GM18507 (cell line): ENCODE results near the gene ALG1.

Experiments used
- DNase-seq: peaks from one replicate; pipeline ENCODE4 v3.0.0; 2011; ENCODE audit warnings: low read depth; ENCODE audit not compliant: insufficient read length; ENCODE audit errors: extremely low spot score
- FAIRE-seq: peaks from 2 replicates; lab custom pipeline; 2011; peaks lifted over from hg19 to GRCh38; lab: Jason Lieb, UNC

Gene ALG1, protein sequence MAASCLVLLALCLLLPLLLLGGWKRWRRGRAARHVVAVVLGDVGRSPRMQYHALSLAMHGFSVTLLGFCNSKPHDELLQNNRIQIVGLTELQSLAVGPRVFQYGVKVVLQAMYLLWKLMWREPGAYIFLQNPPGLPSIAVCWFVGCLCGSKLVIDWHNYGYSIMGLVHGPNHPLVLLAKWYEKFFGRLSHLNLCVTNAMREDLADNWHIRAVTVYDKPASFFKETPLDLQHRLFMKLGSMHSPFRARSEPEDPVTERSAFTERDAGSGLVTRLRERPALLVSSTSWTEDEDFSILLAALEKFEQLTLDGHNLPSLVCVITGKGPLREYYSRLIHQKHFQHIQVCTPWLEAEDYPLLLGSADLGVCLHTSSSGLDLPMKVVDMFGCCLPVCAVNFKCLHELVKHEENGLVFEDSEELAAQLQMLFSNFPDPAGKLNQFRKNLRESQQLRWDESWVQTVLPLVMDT

DNA sequence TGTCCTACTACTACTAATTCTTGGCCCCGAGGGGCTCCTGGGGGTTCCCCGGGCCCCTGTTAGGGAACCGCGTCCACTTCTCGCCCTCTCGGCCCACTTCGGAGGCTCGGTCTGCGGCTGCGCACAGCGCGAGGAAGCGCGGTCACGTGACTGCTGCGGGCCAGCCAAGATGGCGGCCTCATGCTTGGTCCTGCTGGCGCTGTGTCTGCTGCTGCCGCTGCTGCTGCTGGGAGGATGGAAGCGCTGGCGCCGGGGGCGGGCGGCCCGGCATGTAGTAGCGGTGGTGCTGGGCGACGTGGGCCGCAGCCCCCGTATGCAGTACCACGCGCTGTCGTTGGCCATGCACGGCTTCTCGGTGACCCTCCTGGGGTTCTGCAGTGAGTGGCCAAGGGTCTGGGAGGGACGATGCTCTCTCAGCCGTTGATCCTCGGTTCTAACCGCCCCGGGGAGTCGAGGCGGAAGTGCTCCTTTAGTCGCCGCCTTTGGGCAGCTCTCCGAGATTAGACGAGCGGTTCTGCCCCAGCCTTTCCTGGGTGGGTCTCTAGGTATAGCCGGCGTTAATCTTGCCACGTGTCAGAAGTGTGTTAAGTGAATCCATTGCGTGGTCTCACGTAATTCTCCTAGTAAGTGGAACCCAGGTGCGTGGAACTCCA lies at the start of gene ALG1:
Gene ALG1, plus strand, starts transcription at position 163 of the 653 bp plus-strand sequence. Its CDS starts 7 bp downstream, at position 170.
- FAIRE-seq (peak; percentile 88), DNase-seq (peak; percentile 96)

DNA sequence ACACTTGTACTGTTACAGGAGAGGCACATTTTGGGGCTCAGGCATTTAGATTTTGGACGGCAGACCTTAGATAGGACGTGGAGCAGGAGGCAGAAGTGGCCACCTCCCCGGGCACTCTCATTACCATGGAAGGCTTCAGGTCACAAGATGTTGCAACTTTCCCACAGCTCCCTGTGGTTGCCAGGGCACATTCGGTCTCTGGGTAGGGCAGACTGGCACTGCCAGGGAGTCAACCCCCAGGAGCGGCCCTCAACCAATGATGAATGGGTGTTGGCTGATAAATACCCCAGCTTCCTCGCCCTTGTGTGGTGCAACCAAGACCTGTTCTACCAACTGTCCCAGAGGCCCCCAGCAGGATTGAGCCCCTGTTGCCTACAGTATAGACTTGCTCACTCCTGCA lies 49.1 kb upstream of the ALG1 start:
- no peak for DNase-seq
- FAIRE-seq = no peak

DNA sequence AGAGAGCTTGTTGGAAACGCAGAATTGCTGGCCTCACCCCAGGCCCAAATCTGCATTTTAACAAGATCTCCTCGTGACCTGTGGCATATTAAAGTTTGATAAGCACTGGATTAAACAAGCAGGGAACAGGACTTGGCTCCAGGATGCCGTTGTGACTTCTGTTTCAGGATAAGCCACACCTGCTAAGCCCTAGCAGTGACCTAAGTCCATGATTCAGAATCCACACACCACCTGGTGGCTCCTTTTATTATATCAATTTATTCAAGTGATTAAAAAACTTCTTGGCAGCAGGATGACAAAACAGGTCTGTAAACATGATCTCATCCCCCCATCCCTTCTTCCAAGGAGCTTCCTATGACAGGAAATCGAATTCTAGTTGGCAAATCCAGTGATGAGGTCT lies 47.0 kb upstream of the ALG1 start:
- FAIRE-seq (no peak), DNase-seq (no peak)

DNA sequence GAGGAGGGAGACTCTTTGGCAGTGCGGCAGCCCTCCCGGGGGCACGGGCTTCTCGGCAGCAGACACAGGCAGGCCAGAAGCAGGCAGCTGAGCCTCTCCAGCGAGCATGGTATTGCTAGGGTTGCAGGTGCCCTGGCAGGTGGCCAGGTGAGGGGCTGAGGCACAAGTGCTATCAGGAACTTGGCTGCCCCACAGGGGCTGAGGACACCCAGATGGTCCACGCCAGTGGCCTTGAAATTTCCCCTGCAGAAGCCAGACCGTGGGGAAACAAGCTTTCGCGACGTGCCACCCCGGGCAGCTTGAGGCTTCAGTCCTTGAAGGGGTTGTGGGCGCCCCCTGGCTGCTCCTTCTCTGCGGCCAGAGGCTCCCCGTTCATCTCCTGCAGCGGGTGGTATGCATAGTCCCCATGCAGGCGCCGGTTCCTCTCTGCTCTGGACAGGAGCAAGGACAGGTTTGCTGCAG lies 46.4 kb upstream of the ALG1 start:
- FAIRE-seq (no peak), DNase-seq (no peak)

DNA sequence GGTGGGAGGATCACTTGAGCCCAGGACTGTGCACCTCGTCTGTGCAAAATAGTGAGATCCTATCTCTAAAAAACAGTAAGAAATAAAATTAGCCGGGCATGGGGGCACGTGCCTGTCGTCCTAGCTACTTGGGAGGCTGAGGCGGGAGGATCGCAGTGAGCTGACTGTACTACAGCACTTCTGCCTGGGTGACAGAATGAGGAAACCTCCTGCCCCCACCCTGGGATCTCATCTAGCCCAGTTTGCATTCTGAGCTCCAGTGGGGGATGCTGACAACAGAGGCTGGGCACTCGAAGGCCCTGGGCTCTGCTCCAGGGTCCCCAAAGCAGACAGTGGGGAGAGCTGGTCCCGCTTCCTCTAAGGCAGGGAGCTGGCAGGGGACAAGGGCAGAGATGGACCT lies 45.0 kb upstream of the ALG1 start:
- no peak for FAIRE-seq

DNA sequence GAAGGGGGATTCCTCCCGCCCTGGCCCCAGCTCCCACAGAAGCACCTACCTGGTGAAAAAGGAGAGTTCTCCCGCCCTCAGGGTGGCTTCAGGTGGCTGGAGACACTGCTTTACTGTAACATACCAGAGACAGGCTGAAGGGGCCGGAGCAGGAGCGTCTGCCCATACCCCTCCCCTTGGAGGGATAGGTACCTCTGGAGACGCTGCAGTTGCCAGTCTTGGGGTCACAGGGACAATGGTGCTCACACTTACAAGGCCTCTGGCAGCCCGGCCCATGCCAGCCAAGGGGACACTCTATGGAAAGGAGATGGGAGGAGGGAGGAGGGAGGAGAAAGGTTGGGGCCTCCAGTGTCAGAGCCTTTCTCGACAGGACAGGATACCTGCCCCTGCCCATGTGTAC lies 44.6 kb upstream of the ALG1 start:
- DNase-seq (no peak), FAIRE-seq (no peak)

More for the DNA sequence above, 45.0 kb upstream of the ALG1 start:
- DNase-seq = no peak

DNA sequence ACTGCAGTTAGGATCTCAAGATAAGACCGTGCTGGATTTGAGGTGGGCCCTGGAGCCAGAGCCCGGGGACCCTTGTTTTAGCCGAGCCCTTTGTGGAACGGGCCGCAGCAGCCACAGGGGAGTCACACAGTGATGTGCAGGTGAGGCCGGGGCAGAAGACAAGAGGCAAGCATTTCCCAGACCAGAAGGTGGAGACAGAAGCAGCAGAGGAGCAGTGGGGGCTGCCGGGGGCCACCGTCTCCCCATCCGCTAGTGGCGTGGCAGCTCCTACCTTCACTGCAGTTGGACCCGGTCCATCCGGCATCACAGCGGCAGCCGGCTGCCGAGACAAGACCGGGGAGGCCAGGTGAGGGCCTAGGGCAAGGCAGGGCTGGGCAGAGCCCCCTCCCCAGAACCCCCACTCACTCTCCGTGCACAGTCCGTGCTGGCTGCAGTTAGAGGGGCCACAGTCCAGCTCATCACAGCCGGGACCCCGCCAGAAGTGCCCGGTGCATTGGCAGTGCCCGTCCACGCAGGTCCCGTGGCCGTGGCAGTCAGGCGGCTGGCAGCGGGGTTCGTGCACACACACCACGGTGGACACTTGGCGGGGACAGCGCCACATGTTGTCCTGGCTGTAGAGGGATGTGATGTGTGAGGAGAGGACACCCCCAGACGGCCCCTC lies 43.9 kb upstream of the ALG1 start:
- no peak for FAIRE-seq
- no peak for DNase-seq

DNA sequence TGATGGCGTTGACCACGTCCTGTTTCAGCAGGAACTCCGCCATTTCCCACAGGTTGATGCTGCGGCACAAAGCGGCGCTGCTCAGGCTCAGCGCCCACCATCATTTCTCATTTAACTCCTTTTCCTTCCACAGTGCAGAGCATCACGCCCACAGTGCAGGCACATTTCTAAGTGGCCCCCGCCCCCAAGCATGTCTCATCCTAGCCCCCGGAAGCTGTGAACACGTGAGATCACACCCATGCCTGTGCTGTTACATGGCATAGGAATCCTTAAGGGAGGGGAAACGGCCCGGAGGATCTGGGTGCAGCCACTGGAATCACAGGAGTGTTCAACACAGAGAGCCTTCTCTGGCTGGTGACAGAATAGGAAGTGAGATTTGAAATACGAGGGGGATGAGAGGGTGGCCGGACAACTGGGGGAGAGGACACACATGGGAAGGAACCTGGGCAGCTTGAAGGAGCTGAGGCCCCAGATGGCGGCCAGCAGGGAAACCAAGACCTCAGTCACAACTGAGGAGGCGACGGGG lies 42.6 kb upstream of the ALG1 start:
- no peak for DNase-seq

DNA sequence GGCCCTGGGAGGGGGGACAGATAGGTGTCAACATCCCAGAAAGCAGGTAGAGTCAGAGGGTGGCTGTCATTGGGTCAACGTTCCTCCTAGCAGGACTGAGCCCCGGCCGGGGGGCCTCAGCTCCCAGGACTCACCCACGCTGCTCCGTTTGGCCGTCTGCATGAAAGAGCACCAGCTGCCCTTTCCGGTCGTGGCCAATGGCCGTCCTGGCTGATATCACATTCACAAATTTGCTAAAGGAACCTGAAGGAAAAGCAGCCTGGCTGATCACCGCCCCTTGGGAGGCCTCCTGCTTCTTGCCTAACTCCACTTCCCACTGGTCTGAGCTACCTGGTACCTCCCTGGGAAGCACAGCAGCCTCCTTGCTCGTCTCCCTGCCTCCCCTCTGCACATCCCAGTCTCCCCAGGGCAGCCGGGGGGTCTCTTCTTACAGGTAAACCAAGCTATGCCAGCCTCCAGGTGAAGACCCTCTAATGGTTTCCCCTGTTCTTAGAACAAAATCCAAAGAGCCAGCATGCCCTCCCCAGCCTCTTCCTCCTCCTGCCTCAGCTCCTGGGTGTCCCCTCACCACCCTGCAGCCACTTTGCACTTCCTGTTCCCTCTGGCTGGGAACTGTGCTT lies 41.3 kb upstream of the ALG1 start:
- FAIRE-seq (no peak), DNase-seq (no peak)

More for the DNA sequence above, 42.6 kb upstream of the ALG1 start:
- no peak for FAIRE-seq

DNA sequence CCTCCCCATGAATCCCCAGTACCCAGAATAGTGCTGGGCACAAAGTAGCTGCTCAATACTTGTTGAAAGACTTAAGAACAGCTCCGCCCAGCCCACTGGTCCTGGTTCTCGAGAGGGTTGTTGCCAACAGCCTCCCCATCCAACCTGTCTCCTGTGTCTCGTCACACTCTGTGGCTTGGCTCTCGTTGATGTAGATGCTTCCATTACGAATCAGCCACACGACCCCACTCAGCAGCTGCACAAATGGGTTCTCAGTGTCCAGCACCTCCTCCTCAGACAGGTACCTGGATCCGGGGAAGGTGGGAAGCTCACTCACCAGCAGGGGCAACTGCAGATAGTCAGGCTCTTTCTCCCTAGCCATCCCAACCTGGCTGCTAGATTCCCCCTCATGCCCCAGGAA lies 40.0 kb upstream of the ALG1 start:
- FAIRE-seq = no peak
- DNase-seq = no peak

DNA sequence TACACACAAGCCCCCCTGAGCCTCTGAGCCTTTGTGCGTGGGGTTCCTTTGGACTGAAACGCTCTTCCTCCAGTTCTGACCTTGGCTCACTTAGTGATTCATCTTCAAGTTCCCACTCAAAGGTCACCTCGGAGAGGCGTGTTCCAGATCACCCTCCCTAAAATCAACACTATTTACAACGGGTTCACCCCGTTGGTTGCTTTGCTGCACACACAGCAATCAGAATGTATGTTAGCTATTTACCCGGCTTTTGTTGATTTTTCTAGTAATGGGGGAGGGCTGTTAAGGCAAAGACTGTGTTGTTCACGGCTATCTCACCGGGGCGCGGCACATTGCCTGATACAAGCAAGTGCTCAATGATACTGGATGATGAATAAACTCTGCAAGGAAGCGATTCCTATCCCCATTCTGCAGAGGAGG lies 38.9 kb upstream of the ALG1 start:
- FAIRE-seq (no peak), DNase-seq (no peak)

DNA sequence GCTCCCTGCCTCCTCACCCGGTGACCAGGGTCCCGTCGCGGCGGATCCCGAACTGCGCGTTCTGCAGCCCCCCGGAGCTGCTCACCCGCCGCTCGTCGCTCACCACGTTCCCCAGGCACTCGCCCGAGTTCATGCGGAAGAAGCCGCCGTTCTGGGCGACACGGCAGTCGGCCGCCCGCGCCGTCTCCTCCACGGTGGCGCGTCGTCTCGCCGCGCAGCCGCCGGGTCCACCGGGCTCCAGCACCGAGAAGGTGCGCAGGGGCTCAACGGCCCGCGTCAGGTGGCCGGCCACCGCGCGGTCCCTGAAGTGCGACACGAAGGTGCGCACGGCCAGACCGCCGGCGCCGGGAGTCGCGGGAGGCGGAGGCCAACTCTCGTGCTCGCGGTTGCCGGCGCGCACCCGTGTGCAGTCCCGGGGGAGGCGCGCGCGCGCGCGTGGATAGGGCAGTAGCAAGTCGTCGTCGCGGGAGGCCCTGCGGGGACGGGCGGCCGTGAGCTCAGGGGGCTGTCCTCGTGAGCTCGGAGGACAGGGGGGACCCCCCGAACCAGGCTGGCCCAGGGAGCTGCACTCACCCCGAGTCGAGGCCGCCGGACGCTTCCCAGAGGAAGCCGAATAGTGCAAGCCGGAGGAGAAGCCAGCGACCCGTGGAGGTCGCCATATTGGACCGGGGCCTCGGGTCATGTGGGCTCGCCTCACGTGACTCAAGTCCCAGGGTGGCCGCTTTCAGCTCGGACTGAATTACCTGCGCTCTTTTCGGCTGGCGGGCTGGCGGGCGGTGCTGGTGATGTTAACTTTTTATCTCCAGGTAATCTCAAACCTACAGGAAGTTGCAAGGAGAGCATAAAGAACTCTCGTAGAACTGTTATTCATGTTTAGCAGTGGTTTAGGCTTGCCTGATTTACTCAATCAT lies 38.1 kb upstream of the ALG1 start, which contains the start of gene NAGPA:
Gene NAGPA, minus strand, starts transcription at position 680 of the 911 bp plus-strand sequence. Its CDS starts 21 bp downstream, at position 659.
- FAIRE-seq = peak; percentile 79
- peak; percentile 90 for DNase-seq

DNA sequence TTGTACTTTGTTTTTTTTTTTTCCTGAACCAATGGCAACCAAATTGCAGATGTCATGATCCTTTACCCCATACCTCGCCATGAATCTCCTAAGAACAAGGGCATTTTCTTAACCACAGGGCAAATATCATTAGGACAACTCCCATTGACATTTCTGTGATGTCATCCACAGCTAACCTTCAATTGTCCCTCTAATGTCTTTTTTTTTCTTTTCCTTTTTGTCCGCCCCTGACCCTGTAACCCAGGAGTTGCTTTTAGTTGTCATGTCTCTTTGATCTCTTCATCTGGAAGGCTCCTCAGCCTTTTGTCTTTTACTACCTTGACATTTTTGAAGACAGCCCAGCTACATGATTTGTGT lies 37.5 kb upstream of the ALG1 start:
- FAIRE-seq (no peak), DNase-seq (no peak)

DNA sequence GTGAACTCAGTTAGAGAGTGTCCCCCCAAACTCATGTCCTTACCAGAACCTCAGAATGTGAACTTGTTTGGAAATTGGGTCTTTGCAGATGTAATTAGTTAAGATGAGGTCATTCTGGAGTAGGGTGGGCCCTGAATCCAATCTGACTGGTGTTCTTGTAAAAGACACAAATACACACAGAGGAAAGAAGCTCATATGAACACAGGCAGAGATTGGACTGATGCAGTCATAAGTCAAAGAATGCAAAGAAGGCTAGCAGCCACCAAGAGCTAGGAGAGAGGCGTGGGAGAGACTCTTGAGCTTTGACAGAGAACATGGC lies 35.8 kb upstream of the ALG1 start:
- DNase-seq = no peak
- no peak for FAIRE-seq

DNA sequence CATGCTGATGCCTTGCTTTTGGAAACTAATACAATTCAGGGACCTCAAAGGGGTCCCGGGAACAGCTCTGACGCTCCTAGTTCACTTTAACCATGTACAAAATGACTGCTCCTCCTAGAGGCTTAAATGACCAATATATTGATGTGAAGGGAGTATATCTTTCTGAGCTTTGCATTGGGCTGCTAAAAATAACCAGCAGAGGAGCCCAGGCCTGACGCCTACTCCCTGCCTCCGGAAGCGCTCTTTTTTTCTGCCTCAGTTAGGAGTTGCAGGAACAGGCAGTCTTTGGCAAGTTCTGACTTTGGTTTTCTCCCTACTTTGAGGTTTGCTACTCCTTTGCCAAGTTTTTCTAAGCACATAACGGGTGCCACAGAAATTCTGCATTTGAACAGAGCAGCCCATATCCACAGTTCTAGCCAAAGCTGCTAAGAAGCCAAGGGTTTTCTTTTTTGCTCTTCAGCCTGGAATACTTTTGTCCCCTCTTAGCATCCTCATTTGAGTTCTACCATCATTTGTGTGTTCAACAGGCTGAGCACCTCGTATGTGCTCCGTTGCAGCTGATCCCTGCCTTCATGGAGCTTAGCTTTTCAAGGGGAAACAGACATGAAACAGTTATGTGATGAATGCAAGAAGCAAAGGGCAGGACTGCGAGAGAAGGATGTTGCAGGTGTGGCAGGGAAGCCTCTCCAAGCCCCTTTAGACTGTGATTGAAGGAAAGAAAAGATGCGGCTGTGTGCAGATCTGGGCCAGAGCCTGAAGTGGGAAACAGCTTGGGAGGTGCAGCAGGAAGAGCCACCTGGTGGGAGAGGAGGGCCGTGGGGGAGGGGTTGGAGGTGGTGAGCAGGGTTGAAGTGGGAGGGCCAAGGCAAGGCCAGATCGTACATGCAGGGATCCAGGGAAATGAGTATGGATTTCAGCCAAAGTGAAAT lies 35.2 kb upstream of the ALG1 start:
- no peak for DNase-seq
- no peak for FAIRE-seq

DNA sequence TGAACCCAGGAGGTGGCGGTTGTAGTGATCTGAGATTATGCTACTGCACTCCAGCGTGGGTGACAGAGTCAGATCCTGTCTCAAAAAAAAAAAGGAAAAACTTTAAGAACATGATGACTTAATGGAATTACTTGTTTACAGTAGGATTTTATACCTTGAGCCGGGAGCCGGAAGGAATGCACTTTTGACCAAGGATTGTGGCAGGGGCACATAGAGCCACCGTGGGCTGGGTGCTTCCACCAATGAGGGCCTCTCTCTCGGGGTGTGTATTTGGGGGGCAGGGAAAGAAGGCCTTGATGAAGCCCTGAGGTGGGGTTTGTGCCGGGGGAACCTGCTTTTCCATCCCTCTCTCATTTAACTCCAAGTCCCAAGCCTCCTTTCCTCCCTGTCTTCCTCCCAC lies 31.2 kb upstream of the ALG1 start:
- DNase-seq = no peak
- no peak for FAIRE-seq

DNA sequence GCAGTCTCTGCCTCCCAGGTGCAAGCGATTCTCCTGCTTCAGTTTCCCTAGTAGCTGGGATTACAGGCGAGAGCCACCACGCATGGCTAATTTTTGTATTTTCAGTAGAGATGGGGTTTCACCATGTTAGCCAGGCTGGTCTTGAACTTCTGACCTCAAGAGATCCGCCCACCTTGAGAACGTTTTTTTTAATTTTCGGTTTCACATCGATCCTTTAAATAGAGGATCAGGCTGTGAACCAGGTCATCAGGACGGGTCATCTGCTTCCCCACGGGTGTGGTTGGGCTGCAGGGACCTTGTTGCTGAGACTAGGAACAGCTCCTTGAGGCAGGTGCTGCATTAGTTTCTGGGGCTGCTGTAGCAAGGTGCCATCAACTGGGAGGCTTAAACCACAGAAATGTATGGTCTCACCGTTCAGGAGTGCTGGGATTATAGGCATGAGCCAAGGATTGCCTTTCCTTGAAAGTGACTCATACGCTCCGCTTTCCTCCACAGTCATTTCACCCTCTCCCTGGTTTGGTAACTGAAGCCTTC lies 30.0 kb upstream of the ALG1 start:
- DNase-seq (no peak), FAIRE-seq (peak; percentile 71)
